Mucosa of descending colon (tissue), 3 donors: ENCODE measurements around the gene TUBG1. TPM values are rescaled to one million over a fixed set of nuclear protein-coding genes. Genes with fewer than 3 reads are reported as not detected.

ENCODE experiments used
- ATAC-seq: fragments of 200-7000 bp; cut with Tn5 transposase; one replicate; pipeline ENCODE4 v1.9.1; 2020; ENCODE audit warnings: mild to moderate bottlenecking, moderate library complexity
- DNase-seq, 3 donors: peaks; one replicate each; pipeline ENCODE4 v3.0.0-alpha.2; 2020
- H3K36me3 ChIP-seq: fragments of 200-600 bp; one replicate; pipeline ENCODE4 v1.8.0; 2021; ENCODE audit warnings: low read depth, mild to moderate bottlenecking
- H3K4me1 ChIP-seq: fragments of 200-600 bp; one replicate; pipeline ENCODE4 v1.8.0; 2021; ENCODE audit warnings: low read depth, mild to moderate bottlenecking
- H3K4me3 ChIP-seq: fragments of 200-600 bp; one replicate; pipeline ENCODE4 v1.8.0; 2021; ENCODE audit warnings: mild to moderate bottlenecking
- H3K9me3 ChIP-seq: fragments of 200-600 bp; one replicate; pipeline ENCODE4 v1.8.0; 2021; ENCODE audit warnings: mild to moderate bottlenecking
- CTCF ChIP-seq: fragments of 200-600 bp; IDR thresholded peaks from one replicate; pipeline ENCODE4 v1.8.0; 2022; ENCODE audit warnings: antibody characterized with exemption, mild to moderate bottlenecking
- intact Hi-C, 2 donors: fragments of 100-400 bp; cut with DNase I in 1 of 2; cut with micrococcal nuclease in 1 of 2; formaldehyde crosslinking; loops; one replicate each; pipeline versions ENCODE4 v1.11.0 to v1.11.1; 2022; cut with DNase I, micrococcal nuclease
- total RNA-seq, 3 donors: library from RNA; stranded (reverse); fragmentation: NEBNext Ultra II Directional in 2 of 3; extraction: Animal tissue kit (Norgen Biotek cat#: 25700) in 2 of 3; gene quantifications; one replicate each; pipeline versions ENCODE4 v1.2.1 to v1.2.4, GENCODE V29; 2021 to 2023
- donor health status: DM: no; HTN: no; CAD: no; lungs with moderate emphysema.
- donor health status: DM: no; HTN: no; CAD: no.
- donor health status: DM: no; HTN: yes; CAD: no.

Gene TUBG1
- total RNA-seq, 3 donors from 2014 or later = 17.2 to 42.6 (median 40.9) TPM

- ATAC-seq (no peak), DNase-seq (peak in 1 of 3 donors; percentile 25)
- intact Hi-C loops = no loop called here
- no peak overlapping the region for H3K4me3 ChIP-seq
- no peaks in the 10 kb centered on the region for H3K9me3 ChIP-seq
- no peaks in the 10 kb centered on the region for H3K36me3 ChIP-seq
- TF ChIP-seq CTCF = no peak
- H3K4me1 ChIP-seq = peaks cover 47% of the 10 kb centered on the region
Measured at GRCh38 chr17:42563543-42563942, 45.9 kb upstream of the TUBG1 start.

GRCh38 chr17:42563950-42564349 lies 45.5 kb upstream of the TUBG1 start:
- Histone ChIP-seq H3K4me1 (peaks cover 46% of the 10 kb centered on the region), H3K4me3 (no peak overlapping the region), H3K9me3 (no peaks in the 10 kb centered on the region), H3K36me3 (no peaks in the 10 kb centered on the region)
- intact Hi-C loops = no loop called here
- DNase-seq (no peak), ATAC-seq (no peak)
- TF ChIP-seq CTCF = no peak

GRCh38 chr17:42564815-42565522 lies 44.5 kb upstream of the TUBG1 start:
- Histone ChIP-seq H3K36me3 (no peaks in the 10 kb centered on the region), H3K4me3 (no peak overlapping the region), H3K9me3 (no peaks in the 10 kb centered on the region), H3K4me1 (peaks cover 41% of the 10 kb centered on the region)
- intact Hi-C loops = no loop called here
- peak in 1 of 3 donors; percentile 19 for DNase-seq
- no peak for ATAC-seq
- no peak for TF ChIP-seq CTCF

- no peak for ATAC-seq
- intact Hi-C loops = no loop called here
- Histone ChIP-seq H3K9me3 (no peaks in the 10 kb centered on the region), H3K4me3 (no peak overlapping the region), H3K36me3 (no peaks in the 10 kb centered on the region), H3K4me1 (peaks cover 40% of the 10 kb centered on the region)
- TF ChIP-seq CTCF = no peak
- DNase-seq = peak in 1 of 3 donors; percentile 36
Measured at GRCh38 chr17:42565523-42566214, 43.8 kb upstream of the TUBG1 start.

- H3K9me3 ChIP-seq = no peaks in the 10 kb centered on the region
- DNase-seq (no peak), ATAC-seq (no peak)
- no peaks in the 10 kb centered on the region for H3K36me3 ChIP-seq
- TF ChIP-seq CTCF = no peak
- H3K4me1 ChIP-seq = peaks cover 40% of the 10 kb centered on the region
- no peak overlapping the region for H3K4me3 ChIP-seq
- intact Hi-C loops = no loop called here
Measured at GRCh38 chr17:42566215-42566882, 43.1 kb upstream of the TUBG1 start.
